GM12878 (cell line): ENCODE results near the gene SUB1. TPM values are rescaled to one million over a fixed set of nuclear protein-coding genes. Genes with fewer than 3 reads are reported as not detected.
A peak's percentile ranks its signal among the peaks of the same experiment; 100 is the strongest.

Source experiments
- ATAC-seq: fragments of 200-7000 bp; cut with Tn5 transposase; 3 replicates; pipeline ENCODE4 v1.9.1; 2020; ENCODE audit warnings: mild to moderate bottlenecking, moderate library complexity
- BruUV-seq: library from RNA; stranded (reverse); fragments of 400-500 nt; replicated peaks from 2 replicates; lab custom pipeline; 2021; lab: Mats Ljungman, UMichigan
- CTCF ChIA-PET: fragments of 300-600 bp; sonication (Branson Sonifier 250); formaldehyde crosslinking; extraction: SDS; loops from one replicate; lab custom pipeline; 2021; ENCODE audit warnings: inconsistent platforms; lab: Yijun Ruan, JAX
- POLR2A ChIA-PET: fragments of 350-600 bp; formaldehyde crosslinking; extraction: SDS; loops from one replicate; lab custom pipeline; 2021; ENCODE audit warnings: inconsistent platforms; lab: Charles Lee
- RAD21 ChIA-PET: fragments of 300-600 bp; sonication (Branson Sonifier 250); formaldehyde crosslinking; loops from one replicate; lab custom pipeline; 2023; ENCODE audit warnings: antibody characterized with exemption; ENCODE audit not compliant: unreplicated experiment; lab: Charles Lee
- SMC1A ChIA-PET: fragments of 300-600 bp; sonication (Branson Sonifier 250); formaldehyde crosslinking; loops from one replicate; lab custom pipeline; 2023; ENCODE audit not compliant: unreplicated experiment, uncharacterized antibody; lab: Charles Lee
- DNase-seq: peaks from one replicate; pipeline ENCODE4 v3.0.0-alpha.2; 2011; ENCODE audit warnings: low read depth, low spot score
- FAIRE-seq: peaks from 3 replicates; lab custom pipeline; 2011; peaks lifted over from hg19 to GRCh38; lab: Jason Lieb, UNC
- H2AFZ ChIP-seq: 2 replicates; pipeline ENCODE4 v1.6.0; 2011; ENCODE audit warnings: low read depth, low read length, control low read depth; ENCODE audit not compliant: control insufficient read depth
- H3K27ac ChIP-seq: 2 replicates; pipeline ENCODE4 v1.5.1; 2011; ENCODE audit warnings: control low read depth; ENCODE audit not compliant: control insufficient read depth, insufficient read depth
- H3K27me3 ChIP-seq, 2 experiments: replicated peaks in 1 of 2; 2 replicates each; pipeline versions ENCODE4 v1.6.0 to v1.6.1; 2011; ENCODE audit warnings: low read length in 1 of 2; ENCODE audit not compliant: control insufficient read depth in 2 of 2, insufficient read depth in 2 of 2
- H3K36me3 ChIP-seq, 2 experiments: 2 replicates each; pipeline ENCODE4 v1.5.1; 2011; ENCODE audit warnings: low read length in 1 of 2; ENCODE audit not compliant: control insufficient read depth in 2 of 2, insufficient read depth in 2 of 2
- H3K4me1 ChIP-seq: 2 replicates; pipeline ENCODE4 v1.6.1; 2011; ENCODE audit warnings: mild to moderate bottlenecking, low read length, moderate library complexity, mixed read lengths; ENCODE audit not compliant: control insufficient read depth, insufficient read depth
- H3K4me2 ChIP-seq: 2 replicates; pipeline ENCODE4 v1.6.0; 2011; ENCODE audit warnings: control low read depth; ENCODE audit not compliant: control insufficient read depth, insufficient read depth
- H3K4me3 ChIP-seq: fragments of 200-600 bp; sonication (generic); 2 replicates; pipeline ENCODE4 v1.5.1; 2016
- H3K79me2 ChIP-seq: 2 replicates; pipeline ENCODE4 v1.6.0; 2011; ENCODE audit warnings: low read length; ENCODE audit not compliant: control insufficient read depth, insufficient read depth
- H3K9ac ChIP-seq: 2 replicates; pipeline ENCODE4 v1.8.0; 2011; ENCODE audit warnings: low read length, control low read depth, mixed read lengths; ENCODE audit not compliant: control insufficient read depth, insufficient read depth
- H3K9me3 ChIP-seq: replicated peaks from 3 replicates; pipeline ENCODE4 v1.5.1; 2011; ENCODE audit warnings: mild to moderate bottlenecking, low read length; ENCODE audit not compliant: control insufficient read depth, insufficient read depth
- H4K20me1 ChIP-seq: 2 replicates; pipeline ENCODE4 v1.6.0; 2011; ENCODE audit not compliant: control insufficient read depth, insufficient read depth
- E2F8 ChIP-seq: fragments of 450-650 bp; IDR thresholded peaks from 2 replicates; pipeline ENCODE4 v1.6.1; 2018; ENCODE audit warnings: mild to moderate bottlenecking, low read depth, moderate library complexity; ENCODE audit not compliant: partially characterized antibody
- RUNX3 ChIP-seq: IDR thresholded peaks from 2 replicates; pipeline ENCODE4 v1.6.1; 2012; ENCODE audit warnings: low read length, inconsistent platforms
- WGBS: methylation state at CpG from one replicate; pipeline ENCODE4 v1.1.6; 2016; ENCODE audit warnings: low lambda C conversion rate; ENCODE audit not compliant: insufficient replicate concordance, insufficient coverage; ENCODE audit errors: missing lambda C conversion rate; 5-methylcytosine and 5-hydroxymethylcytosine counted together
- in situ Hi-C: fragments of 300-500 bp; cut with MboI; formaldehyde crosslinking; loops from 9 replicates; pipeline ENCODE4 v1.14.3; 2018; ENCODE audit warnings: mixed read lengths
- intact Hi-C: fragments of 100-400 bp; cut with micrococcal nuclease; formaldehyde crosslinking; loops from one replicate; pipeline ENCODE4 v1.14.2; 2022; ENCODE audit not compliant: unreplicated experiment
- polyA plus RNA-seq, 11 experiments: library from polyadenylated mRNA; depleted of rRNA in 4 of 11; unstranded in 6 of 11; stranded (reverse) in 5 of 11; fragments of >200 nt; fragmentation: Nextera tagmentation in 4 of 11; fragmentation: Illumina TruSeq in 1 of 11; extraction: Ambion mirVana in 4 of 11; extraction: Trizol in 1 of 11; gene quantifications; 1 replicate in 1 of 11; 2 replicates in 10 of 11; pipeline versions ENCODE4 v1.2.1 to v1.2.3, GENCODE V29; 2011 to 2016; ENCODE audit warnings: inconsistent platforms in 2 of 11, missing spikeins in 2 of 11, low read depth in 1 of 11
- total RNA-seq, 4 experiments: library from RNA; depleted of rRNA in 3 of 4; stranded (reverse); fragments of >200 nt in 3 of 4; fragmentation: Illumina TruSeq in 1 of 4; extraction: Trizol in 1 of 4; gene quantifications; 2 replicates each; pipeline versions ENCODE4 v1.2.1 to v1.2.3, GENCODE V29; 2013 to 2021

SUB1 gene
- total and polyA plus RNA-seq, 10 of the 15 experiments (the other 5 are each of a cell fraction or from before 2014, with no cell fraction given) = 468 to 2,785 (median 1,145) TPM

- Histone ChIP-seq H3K4me3 (no peak overlapping the region; the same call in 1 of the 2 replicates), H3K9me3 (no peaks in the 10 kb centered on the region), H4K20me1 (no peaks in the 10 kb centered on the region), H2AFZ (no peak overlapping the region), H3K4me1 (peaks cover 78% of the 10 kb centered on the region), H3K27me3 (no peaks in the 10 kb centered on the region), H3K4me2 (peak overlapping the region; percentile 65), H3K9ac (no peak overlapping the region; the same call in 1 of the 2 replicates), H3K79me2 (peaks cover 20% of the 10 kb centered on the region), H3K27ac (peak overlapping the region; percentile 47), H3K36me3 (no peaks in the 10 kb centered on the region)
- ChIA-PET SMC1A (interaction anchor here (1.4 to 18.4 kb wide), 4 partner anchors 9 to 136 kb away, joined by 3 to 505 read pairs (median 4); partner anchors contain the start of gene ZFR), RAD21 (interaction anchor here (4.1 to 4.3 kb wide), 2 partner anchors 8 to 35 kb away, joined by 40 to 94 read pairs; no protein-coding TSS in a partner anchor), POLR2A (interaction anchor here (0.6 to 4.2 kb wide), 3 partner anchors 32 to 49 kb away, joined by 4 to 44 read pairs (median 36); no protein-coding TSS in a partner anchor), CTCF (no interaction called here)
- DNase-seq = no peak
- ATAC-seq = no peak
- TF ChIP-seq RUNX3 = 0 out of 2 replicates have a peak, but pooled peaks have one; percentile 9
- TF ChIP-seq E2F8 = no peak
- FAIRE-seq = no peak
- 75% methylated on average over 12 of the region's 12 CpGs for WGBS
- intact Hi-C loops (no loop called here), in situ Hi-C loops (loop anchor here (5.0 kb wide), 1 partner anchor 44 kb away; no protein-coding TSS in a partner anchor)
- BruUV-seq = no TSS peak
Observed at GRCh38 chr5:32581010-32581785, 4.2 kb upstream of the SUB1 start.
